HG03280 (cell line): ENCODE results near the gene KRT74.

Source experiments
- ATAC-seq: cut with Tn5 transposase; IDR thresholded peaks from one replicate; pipeline ENCODE4 v1.9.1; 2021; ENCODE audit warnings: mild to moderate bottlenecking, moderate library complexity; ENCODE audit not compliant: unreplicated experiment

The KRT74 gene

DNA sequence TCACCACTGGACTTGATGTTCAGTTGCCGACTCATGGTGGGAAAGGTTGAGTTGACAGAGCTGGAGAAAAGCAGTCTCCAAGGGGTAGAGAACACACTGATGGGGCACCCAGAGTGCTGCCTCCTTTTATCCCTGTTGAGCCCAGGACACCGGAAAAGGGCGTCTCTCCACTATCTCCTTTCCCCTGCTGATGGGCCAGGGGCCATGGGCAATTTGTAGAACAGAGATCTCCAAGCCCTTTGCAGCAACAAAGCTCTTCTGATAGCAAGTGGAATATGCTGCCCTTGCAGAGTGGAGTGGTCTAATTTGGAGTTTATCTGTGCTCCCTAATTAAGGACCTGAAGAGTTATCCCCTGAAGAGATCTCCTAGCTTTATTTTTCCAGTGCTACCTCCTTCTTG, at the start of gene KRT74:
TSS of gene KRT74 (minus strand) at position 101 of the 400 bp plus-strand sequence. CDS start at position 35, 66 bp downstream.
- no peak for ATAC-seq

DNA sequence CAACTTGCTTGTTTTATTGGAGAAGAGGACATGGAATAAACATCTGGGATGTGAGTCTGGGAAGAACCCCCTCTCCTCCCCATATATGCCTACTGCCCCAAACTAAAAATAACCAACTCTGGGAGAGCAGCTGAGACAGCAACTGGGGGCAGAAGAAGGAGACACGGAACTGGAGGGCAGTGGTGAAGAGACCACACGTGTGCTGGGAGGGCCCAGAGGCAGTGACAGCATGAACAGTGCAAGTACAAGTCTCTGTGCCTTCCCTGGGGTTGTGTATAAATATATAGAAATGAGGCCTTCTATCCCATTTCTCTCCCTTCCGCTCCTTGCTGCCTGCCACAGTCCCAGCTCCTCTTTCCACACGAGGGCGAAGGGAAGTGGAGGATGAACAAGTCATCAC, 48.7 kb upstream of the KRT74 start:
- no peak for ATAC-seq

DNA sequence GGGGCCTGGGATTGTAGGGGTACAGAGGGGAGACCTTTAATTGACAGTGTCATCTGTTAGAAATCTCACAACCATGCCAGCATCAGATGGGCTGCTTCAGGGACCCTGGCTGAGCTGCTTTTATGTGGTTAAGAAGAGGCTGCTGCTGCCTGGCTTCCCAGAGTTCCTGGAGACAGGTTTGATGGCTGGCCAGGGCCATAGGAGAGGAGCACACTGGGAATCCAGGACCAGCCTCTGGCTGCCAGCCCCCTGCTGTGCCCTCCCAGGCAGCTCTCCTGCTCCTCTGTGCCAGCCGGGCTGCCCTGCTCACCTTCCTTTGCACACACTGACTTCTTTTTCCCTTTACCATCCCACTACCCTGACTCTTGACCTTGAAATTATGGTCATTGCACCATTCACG, 45.2 kb upstream of the KRT74 start:
- ATAC-seq: no peak

DNA sequence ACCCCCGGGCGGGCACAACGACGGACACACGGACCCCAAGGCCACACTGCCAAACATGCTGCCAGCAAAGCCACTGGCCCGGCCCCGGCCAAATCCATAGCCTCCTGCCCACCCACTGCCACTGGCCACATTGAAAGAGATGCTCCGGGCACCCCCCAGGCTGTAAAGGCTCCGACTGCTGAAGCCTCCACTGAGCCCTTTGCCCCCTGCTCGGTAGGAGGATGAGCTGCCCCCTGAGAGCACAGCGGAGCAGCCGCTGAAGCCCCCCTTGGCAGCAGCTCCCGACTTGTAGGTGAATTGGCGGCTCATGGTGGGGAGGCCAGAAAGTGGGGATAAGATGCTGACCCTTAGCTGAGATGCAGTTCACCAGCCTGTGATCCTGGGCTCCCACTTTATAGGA, 44.6 kb upstream of the KRT74 start, which contains the start of gene KRT73:
TSS of gene KRT73 (minus strand) at position 344 of the 400 bp plus-strand sequence. CDS start at position 309, 35 bp downstream.
- no peak for ATAC-seq

DNA sequence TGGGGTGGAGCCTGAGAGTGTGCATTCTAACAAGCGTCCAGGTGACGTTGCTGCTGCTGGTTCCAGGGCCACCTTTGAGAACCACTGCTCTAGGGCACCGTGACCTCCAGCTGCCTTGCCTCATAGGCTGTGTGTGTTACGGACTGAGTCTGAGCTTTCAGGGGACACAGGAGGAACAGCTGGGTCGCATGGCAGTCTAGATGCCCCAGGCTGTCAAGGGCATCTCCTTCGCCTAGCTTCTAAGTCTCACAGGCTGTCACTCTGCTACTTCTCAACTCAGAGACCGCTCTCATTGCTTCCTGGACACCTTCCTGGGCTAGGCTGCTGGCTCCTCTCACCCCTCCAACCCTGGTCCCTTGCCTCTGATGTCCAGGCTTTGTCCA, 43.8 kb upstream of the KRT74 start:
- ATAC-seq: no peak

DNA sequence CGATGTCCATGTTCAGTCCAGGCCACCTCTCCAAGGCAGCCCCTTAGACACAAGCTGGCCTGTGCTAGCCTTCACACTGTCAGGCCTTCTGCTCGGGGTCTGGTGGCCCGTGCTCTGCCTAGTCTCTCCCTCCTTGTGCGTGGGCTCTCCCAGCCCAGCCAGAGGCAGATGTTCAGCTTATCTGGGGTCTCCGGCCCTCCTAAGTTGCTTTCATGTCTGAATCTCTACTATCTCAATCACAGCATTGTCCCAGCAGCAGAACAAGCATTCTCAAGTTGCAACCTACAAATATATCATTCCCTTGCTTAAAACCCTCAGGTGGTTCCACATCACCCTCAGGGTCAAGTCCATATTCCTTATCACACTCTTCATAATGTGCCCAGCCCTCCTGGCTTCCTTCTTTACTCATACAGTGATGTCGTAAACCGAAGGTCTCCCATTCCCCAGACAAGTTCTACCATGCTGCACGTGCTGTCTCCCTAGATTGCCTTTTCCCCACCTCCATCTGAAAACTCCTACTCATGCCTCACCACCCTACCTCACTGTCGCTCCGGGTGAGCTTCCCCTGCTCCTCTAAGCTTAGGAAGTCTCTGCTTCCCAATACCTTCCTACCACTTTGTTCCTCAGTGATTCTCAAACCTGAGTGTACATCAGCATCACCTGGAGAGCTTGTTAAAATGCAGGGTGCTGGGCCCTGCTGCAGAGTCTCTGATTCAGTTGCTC, 43.2 kb upstream of the KRT74 start:
- ATAC-seq: no peak

DNA sequence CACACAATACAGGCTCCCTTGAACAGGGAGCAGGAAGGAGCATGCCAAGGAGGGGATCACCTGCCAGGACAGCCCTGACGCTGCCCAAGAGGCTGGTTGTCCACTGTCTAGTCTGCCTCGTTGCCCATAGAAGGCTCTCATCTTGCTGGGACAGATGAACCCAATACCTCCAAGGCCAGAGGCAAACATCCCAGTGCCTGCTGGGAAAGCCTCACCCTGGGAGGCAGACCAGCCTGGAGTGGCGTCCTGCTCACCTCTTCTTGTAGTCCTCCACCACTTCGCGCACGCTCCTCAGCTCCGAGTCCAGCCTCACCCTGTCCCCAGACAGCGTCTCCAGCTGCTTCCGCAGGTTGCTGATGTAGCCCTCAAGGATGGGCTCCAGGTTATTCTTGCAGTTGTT, 42.3 kb upstream of the KRT74 start:
- no peak for ATAC-seq

DNA sequence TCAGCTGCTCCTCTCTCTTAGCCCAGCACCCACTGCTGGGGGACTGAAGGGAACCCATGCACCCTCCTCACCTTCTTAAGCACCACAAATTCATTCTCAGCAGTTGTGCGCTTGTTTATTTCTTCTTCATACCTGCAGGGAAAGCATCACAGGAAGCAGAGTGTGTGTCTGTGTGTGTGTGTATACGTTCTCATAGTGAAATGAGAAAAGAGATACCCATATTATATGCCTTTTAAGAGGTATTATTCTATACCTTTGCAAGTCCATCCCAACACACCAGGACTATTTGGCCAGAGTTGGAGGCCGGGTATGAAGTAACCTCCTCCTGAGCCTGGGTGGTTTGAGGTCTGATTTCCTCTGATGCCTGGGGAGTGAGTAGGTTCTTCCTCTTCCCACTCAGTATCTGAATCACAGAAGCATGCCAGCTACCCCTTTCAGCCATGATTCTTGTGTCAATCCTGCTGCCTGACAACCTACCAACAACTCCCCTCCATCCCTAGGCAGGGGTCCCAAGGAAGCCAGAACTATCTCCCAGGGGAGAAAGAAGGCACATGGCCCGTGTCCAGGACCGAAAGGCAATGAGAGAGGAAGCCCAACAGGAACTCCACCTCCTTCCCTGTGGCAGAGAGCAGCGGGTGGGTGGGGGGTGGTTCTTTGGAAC, 41.7 kb upstream of the KRT74 start:
- ATAC-seq: no peak

DNA sequence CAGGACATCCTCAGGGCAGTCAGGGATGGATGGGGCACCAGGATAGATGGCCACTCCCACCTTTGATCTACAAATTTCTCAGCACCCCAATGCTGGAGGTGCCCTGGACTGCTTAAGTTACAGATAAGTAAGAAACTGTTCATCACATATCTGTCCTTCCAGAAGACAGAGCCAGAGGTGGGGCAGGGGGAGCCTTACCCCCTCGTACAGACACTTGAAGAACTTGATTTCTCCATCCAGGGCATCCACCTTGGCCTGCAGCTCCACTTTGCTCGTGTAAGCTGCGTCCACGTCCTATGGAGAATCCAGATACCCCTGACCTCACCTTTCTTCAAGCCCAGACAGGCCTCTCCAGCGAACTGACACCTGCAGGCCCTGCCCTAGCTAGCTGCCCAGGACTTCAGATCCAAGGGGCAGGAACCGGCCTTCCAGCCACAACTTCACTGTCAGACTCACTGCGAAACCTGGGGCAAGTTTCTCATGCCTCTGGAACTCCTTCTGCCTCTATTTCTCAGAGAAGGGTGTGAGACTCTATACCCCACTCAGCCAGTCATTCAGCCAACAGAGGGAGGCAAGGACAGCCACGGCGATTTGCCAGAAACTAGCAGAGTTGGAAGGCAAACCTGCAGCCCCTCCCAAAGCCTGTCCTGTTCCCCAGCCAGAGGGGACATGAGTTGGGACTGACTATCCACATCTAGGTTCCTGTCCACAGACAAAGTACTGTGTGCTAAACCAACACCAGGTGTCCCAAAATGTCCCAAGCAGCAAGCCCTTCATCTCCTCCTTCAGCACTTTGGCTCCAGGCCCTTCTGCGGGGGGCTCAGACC, 41.0 kb upstream of the KRT74 start:
- no peak for ATAC-seq

DNA sequence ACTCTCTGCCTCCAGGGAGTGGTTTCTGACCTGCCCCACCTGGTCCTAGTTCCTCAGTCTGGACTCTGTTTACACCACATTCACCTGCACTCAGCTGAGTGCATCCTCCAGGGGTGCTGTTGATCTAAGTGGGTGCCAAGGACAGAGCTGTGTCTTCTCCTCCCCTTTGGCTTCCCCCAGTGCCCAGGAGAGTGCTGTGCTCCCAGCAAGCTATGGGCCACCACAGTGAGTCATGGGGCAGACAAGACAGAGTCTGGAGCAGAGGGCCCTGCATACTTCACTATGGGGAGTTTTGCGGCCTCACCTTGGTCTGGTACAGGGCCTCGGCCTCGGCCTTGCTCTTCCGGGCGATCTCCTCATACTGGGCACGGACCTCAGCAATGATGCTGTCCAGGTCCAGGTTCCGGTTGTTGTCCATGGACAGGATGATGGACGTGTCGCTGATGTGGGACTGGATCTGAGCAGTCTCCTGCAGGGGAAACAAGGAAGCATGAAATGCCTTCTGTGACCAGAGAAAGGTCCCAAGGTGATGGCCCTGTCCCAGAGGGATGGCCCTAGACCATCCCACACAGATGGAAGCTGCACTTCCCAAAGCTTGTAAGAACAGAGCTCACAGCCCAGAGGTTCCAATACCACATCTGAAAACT, 39.9 kb upstream of the KRT74 start:
- no peak for ATAC-seq

DNA sequence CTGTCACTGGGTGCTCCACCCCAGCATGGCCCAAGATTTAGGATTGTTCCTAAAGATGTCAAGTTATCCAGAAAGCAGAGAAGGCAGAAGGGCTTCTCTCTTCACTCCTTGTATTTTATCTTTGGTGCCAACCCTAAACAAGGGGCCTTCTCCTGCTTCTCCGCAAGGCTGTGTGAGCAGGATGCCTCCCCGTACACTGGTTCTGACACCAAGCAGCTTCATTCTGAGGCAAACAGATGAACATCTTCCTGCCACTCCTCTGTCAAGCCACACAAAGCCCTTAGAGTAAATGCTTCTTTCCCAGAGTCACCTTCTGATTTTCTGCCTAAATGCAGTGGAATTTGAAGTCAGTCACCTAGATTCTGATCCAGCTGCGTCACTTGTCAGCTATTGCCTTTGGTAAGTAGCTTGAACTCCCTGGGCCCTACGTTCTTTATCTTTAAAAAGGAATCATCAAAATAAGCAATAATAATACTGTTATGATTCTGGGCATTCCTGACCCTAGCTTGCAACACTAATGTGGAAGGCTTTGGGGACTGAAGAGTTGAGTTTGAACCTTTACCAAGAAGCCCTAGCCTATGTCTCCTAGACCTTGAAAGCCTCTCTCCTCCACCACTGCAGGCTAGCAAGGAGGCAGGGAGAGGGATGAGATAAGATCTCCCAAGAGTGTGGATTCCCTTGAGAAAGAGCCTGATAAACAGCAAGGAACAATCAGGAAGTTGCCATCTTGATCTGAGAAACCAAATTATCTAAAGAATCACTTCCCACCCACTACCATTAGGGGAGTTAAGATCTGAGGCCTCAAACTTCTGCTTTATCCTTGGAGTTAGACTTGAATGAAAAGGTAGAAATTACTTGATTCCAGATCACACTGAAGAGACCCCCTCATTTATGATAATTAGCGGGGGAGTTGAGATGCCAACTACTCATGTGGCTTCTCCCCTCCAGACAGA, 39.1 kb upstream of the KRT74 start:
- ATAC-seq: no peak

DNA sequence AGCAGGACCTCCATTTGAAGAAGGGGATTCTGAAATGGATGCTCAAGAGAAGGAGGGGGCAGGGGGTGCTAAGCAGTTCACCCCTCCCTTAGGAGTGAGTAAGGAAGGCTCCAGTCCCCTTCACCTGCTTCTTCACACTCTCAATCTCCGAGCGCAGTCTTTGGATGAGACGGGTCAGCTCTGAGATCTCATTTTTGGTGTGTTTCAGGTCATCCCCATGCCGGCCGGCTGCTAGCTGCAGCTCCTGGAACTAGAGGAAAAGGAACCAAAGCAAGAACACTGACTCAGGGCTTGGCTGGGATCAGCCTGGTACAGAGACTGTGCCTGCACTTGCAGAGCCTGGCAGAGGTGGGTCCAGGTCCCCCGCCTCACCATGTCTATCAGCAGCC, 37.4 kb upstream of the KRT74 start:
- no peak for ATAC-seq

DNA sequence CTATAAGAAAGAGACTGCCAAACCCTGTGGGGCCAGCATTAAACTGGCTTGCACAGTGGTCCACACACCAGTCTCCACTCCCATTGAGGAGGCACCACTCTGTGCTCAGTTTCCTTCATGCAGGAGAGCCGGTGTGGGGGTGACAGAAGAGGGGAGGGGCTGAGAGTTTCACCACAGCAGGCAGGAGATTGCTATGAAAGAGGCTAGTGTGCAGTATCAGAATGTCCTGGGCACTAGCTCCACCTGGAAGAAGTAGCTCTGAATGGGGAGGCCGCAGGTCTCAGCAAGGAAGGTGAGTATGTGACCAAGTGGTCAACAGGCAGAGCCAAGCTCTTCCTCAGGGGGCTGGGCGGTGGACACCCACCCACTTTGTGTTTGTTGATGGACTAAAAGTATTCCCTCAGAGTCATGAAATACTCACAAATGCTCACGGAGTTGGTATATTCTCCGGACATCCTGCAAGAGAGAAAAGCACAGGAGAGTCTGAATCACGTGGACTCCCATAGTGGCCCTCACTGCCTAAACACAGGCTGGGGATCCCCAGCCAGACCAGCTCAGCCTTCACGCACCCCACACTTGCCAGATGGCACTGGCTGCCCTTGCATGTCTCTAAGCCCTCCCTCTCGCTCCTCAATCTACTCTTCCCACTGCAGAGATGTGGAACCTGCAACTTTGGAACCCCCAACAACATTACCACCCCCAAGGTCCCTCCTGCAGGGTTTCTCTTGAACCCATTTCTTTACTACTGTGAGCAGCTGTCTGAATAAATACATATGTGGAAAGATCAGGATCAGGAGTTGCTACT, 35.4 kb upstream of the KRT74 start:
- ATAC-seq: no peak

DNA sequence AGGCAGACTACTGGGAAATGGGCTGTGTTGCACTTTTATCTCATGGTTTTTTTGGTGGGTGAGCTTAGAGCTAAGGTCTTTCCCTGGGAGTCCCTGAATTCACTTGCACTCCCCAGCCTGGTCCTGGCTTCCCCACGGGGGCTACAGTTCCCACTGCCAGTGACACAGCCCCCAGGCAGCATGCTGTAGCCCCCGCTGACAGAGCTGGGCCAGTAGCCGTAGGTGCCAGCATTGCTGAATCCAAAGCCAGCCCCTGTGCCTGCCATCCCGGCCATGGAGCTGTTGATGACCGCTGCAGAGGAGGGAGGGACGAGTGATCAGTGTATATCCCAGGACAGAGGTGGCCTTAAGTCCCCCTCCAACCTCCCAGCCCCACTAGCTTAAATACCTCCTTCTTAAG, 34.5 kb upstream of the KRT74 start:
- no peak for ATAC-seq

DNA sequence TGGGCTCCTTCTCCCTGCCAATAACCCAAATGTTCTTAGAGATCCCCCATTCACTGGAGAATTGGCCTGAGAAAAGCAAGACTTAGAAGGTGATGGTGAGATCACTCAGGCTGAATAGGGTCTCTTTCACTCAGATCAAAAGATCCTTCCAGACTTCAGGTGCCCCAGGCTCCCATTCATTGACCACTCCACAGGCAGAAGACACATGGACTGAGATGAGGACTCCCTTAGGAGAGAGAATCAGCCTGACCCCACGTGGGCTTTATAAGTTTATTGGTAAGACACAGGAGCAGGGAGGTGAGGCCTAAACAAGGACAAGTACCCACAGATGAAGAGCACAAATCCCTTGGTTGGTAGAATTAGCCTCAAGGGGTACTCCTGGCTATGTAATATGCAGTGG, 33.7 kb upstream of the KRT74 start:
- no peak for ATAC-seq

DNA sequence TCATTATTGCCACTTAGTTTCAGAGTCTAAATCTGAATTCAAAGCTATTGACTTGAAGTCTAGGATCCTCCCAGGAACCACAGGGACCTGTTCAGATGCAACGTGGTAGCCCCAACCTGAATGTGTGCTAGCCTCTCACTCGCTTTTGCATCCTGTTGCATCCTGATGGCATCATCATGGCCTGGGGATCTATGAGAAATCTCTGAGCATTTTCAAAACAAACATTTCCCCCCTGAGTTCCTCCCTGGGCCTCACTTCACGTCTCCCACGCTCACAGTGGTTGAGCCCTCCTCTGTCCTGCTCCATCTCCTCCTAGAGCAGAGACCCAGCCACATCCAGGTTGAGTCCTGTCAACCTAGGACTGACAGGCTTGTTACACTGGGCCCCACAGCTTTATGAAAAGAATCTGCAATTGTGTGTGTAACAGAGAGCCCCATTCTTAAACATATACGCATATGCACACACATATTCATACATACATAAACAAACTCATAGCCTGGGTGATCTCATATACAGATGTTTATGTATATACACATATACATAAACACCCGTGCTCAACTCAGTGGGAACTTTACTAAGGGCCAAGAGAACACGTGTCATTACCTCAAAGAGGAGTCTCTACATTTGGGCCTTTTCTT, 33.1 kb upstream of the KRT74 start:
- no peak for ATAC-seq

DNA sequence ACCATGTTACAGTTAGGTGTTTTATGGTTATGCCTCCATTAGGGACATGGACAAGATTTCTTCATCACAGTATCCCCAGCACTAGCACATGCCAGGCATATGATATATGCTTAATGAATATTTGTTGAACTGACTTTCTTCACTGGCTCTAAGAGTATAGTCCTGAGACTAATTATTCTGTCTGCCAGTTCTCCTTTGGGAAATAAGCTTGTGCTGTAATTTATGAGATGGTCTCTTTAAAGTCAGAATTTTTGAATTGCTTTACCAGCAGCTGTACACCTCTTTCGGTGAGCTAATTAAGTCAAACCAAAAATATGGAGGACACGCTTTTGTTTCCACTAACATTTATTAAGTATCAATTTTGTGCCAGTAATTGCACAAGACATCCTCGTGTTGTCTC, 32.5 kb upstream of the KRT74 start:
- no peak for ATAC-seq

DNA sequence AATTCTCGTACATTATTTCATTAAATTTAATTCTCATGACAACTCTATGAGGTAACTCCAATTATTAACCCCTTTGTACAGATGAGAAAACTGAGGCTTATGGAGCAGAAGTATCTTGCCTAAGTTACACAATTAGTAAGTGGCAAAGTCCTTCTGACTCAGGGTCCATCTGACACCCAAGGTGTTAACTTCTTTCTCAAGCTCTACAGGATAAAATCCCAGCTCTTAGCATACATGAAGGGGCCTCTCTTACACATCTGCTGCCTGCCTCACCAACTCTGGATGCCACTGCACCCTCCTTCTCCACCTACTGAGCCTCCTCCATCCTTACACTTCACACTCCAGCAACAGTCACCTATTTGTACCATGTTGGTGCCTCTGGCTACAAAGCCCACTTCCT, 31.9 kb upstream of the KRT74 start:
- no peak for ATAC-seq

DNA sequence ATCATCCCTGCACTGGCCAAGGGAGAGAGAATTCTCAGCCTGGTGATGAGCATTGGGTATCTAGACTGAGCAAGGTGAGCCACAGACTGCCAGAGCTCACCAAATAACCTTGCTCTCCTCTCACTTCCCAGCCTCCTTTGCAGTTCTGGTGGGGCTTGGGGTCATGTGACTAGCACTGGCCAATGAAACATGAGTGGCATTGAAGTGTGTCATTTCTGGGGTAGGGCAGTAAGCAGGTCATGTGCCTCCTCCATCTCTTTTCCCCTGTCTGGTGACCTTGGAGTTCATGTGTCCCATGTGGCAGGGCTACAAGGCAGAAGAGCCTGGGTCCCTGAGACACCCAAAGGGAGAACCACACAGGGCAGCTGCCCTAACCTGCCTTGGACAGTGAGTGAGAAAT, 31.2 kb upstream of the KRT74 start:
- ATAC-seq: no peak
